Measurements from ENCODE around the gene RFX8. TPM values are rescaled to one million over a fixed set of nuclear protein-coding genes. Genes with fewer than 3 reads are reported as not detected.
A peak's percentile ranks its signal among the peaks of the same experiment; 100 is the strongest.

The RFX8 gene
- polyA plus RNA-seq, 2 donors = 0.08 TPM

- 35 to 62% methylated on average over 24 of the region's 24 CpGs for WGBS, 2 donors
These were observed 39.7 kb downstream of the RFX8 start for GRCh38 chr2:101435001-101435862.

DNA sequence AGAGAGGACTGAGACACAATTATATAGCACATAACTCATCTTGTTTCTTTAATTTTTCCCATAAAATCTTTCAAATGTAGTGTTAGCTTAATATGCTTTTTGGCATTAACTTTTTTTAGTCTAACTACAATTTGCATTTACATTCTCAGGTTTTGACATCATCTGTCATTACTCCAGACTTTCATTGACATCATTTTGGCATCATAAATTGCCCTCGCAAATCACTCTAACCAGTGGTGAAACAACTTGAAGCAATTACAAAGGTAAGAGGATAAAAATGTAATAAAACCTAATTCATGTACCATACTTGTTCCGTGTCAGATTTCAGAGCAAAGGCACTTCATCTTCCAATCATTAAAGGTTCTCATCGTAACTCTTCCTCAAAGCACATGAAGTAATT lies 41.4 kb downstream of the RFX8 start:
- Histone ChIP-seq H3K4me1 (ENCODE audit: control insufficient read depth in 2 of 2, insufficient read depth in 2 of 2, low read length in 1 of 2) (peaks cover 0 to 2% of the 10 kb centered on the region in 2 donors), H3K27ac (ENCODE audit: low read depth in 2 of 2, low read length in 1 of 2) (no peak overlapping the region), H3K4me3 (ENCODE audit: low read depth in 1 of 2, low read length in 2 of 2) (no peak overlapping the region), H3K36me3 (ENCODE audit: control insufficient read depth in 2 of 2, insufficient read depth in 2 of 2, low read length in 1 of 2) (no peaks in the 10 kb centered on the region), H3K9me3 (ENCODE audit: control insufficient read depth in 2 of 2, insufficient read depth in 1 of 2, low read depth in 1 of 2, low read length in 1 of 2) (no peaks in the 10 kb centered on the region), H3K27me3 (ENCODE audit: control insufficient read depth in 1 of 2, insufficient read depth in 2 of 2, low read length in 2 of 2) (no peaks in the 10 kb centered on the region)
- WGBS, 2 donors = 86 to 90% methylated on average over 3 of the region's 3 CpGs

More at GRCh38 chr2:101435001-101435862, 39.7 kb downstream of the RFX8 start:
- Histone ChIP-seq H3K4me3 (ENCODE audit: low read depth in 1 of 2, low read length in 2 of 2) (peak overlapping the region; percentile 5 to 16), H3K27ac (ENCODE audit: low read depth in 2 of 2, low read length in 1 of 2) (no peak overlapping the region), H3K36me3 (ENCODE audit: control insufficient read depth in 2 of 2, insufficient read depth in 2 of 2, low read length in 1 of 2) (no peaks in the 10 kb centered on the region), H3K9me3 (ENCODE audit: control insufficient read depth in 2 of 2, insufficient read depth in 1 of 2, low read depth in 1 of 2, low read length in 1 of 2) (no peaks in the 10 kb centered on the region), H3K27me3 (ENCODE audit: control insufficient read depth in 1 of 2, insufficient read depth in 2 of 2, low read length in 2 of 2) (no peaks in the 10 kb centered on the region), H3K4me1 (ENCODE audit: control insufficient read depth in 2 of 2, insufficient read depth in 2 of 2, low read length in 1 of 2) (peaks cover 0 to 2% of the 10 kb centered on the region in 2 donors)

DNA sequence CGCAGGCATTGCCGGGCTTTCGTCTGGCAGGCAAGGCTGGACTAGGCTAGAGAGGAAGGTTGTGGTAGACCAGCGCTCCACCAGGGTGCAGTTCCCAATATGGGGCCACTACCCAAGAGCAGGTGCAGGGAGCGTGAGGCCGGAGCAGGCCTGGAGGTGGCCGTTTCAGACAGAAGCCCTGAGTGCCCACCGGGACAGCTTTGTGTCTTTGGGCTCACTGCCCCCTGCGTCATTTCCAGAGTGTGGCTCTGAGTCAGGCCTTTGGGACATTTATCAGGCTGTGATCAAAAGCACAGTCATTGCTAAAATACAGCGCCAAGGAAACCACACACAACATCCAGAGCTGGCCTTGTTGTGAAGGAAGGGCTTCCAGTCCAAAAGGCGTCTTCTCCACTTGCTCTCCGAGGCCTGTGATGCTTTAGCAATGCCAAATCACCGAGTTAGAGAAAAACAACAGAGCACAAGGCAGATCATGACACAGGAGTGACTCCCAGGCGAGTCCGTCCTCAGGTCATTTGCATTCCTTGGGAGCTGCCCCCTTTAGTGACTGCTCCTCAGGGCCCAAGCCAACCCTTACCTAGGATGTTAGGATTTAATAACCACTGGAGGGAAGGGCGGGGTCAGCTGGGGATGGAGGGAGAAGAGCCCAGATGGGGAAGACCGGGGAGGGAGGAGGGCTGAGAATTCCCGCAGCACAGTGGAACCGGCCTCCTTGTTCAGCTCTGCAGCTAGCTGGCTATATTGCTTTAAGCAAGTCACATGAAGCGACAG lies 42.3 kb downstream of the RFX8 start:
- Histone ChIP-seq H3K27ac (ENCODE audit: low read depth in 2 of 2, low read length in 1 of 2) (no peak overlapping the region), H3K4me3 (ENCODE audit: low read depth in 1 of 2, low read length in 2 of 2) (no peak overlapping the region), H3K36me3 (ENCODE audit: control insufficient read depth in 2 of 2, insufficient read depth in 2 of 2, low read length in 1 of 2) (no peaks in the 10 kb centered on the region), H3K27me3 (ENCODE audit: control insufficient read depth in 1 of 2, insufficient read depth in 2 of 2, low read length in 2 of 2) (no peaks in the 10 kb centered on the region), H3K4me1 (ENCODE audit: control insufficient read depth in 2 of 2, insufficient read depth in 2 of 2, low read length in 1 of 2) (peaks cover 0 to 2% of the 10 kb centered on the region in 2 donors), H3K9me3 (ENCODE audit: control insufficient read depth in 2 of 2, insufficient read depth in 1 of 2, low read depth in 1 of 2, low read length in 1 of 2) (no peaks in the 10 kb centered on the region)
- 84% methylated on average over 20 of the region's 20 CpGs for WGBS, 2 donors

DNA sequence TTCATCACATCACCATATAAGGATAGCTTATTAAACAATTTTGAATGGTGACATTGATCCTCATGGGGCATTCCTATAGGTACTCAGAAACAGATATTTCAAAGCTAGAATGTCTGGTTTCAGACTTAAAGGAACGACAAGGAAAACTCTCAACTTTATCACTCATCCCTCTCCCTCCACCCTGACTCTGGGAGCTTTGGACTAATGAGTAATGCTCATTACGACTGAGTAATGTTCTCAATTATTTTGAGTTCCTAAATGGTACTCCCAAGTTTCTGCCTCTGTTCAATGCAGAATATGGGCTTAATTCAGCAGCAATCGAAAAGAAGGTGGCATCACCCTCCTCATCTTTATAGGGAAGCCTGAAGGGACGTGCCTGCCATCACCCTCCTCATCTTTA lies 43.4 kb downstream of the RFX8 start:
- Histone ChIP-seq H3K27ac (ENCODE audit: low read depth in 2 of 2, low read length in 1 of 2) (no peak overlapping the region), H3K4me3 (ENCODE audit: low read depth in 1 of 2, low read length in 2 of 2) (no peak overlapping the region), H3K4me1 (ENCODE audit: control insufficient read depth in 2 of 2, insufficient read depth in 2 of 2, low read length in 1 of 2) (peaks cover 0 to 2% of the 10 kb centered on the region in 2 donors), H3K27me3 (ENCODE audit: control insufficient read depth in 1 of 2, insufficient read depth in 2 of 2, low read length in 2 of 2) (no peaks in the 10 kb centered on the region), H3K9me3 (ENCODE audit: control insufficient read depth in 2 of 2, insufficient read depth in 1 of 2, low read depth in 1 of 2, low read length in 1 of 2) (no peaks in the 10 kb centered on the region), H3K36me3 (ENCODE audit: control insufficient read depth in 2 of 2, insufficient read depth in 2 of 2, low read length in 1 of 2) (no peaks in the 10 kb centered on the region)
- 87 to 88% methylated on average over 4 of the region's 4 CpGs for WGBS, 2 donors

DNA sequence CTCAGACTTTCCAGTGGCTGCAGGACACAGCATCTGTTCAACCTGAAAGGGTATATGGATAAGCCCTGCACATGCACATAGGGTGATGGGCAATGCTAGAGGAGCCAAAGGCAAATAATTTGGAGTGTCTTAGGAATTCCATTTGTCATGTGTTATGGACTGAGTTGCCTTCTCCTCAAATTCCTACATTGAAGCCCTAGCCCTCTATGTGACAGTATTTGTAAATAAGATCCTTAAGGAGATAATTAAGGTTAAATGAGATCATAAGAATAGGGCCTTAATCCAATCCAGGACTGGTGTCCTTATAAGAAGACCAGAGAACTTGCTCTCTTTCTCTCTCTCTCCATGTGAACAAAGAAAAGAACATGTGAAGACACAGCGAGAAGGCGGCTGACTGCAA lies 44.8 kb downstream of the RFX8 start:
- H3K9me3 ChIP-seq (ENCODE audit: control insufficient read depth in 2 of 2, insufficient read depth in 1 of 2, low read depth in 1 of 2, low read length in 1 of 2) = no peaks in the 10 kb centered on the region
- no peak overlapping the region for H3K4me3 ChIP-seq (ENCODE audit: low read depth in 1 of 2, low read length in 2 of 2)
- 95 to 98% methylated on average over 2 of the region's 2 CpGs for WGBS, 2 donors
- H3K27me3 ChIP-seq (ENCODE audit: control insufficient read depth in 1 of 2, insufficient read depth in 2 of 2, low read length in 2 of 2) = no peaks in the 10 kb centered on the region
- H3K4me1 ChIP-seq (ENCODE audit: control insufficient read depth in 2 of 2, insufficient read depth in 2 of 2, low read length in 1 of 2) = no peaks in the 10 kb centered on the region
- H3K27ac ChIP-seq (ENCODE audit: low read depth in 2 of 2, low read length in 1 of 2) = no peak overlapping the region
- no peaks in the 10 kb centered on the region for H3K36me3 ChIP-seq (ENCODE audit: control insufficient read depth in 2 of 2, insufficient read depth in 2 of 2, low read length in 1 of 2)

DNA sequence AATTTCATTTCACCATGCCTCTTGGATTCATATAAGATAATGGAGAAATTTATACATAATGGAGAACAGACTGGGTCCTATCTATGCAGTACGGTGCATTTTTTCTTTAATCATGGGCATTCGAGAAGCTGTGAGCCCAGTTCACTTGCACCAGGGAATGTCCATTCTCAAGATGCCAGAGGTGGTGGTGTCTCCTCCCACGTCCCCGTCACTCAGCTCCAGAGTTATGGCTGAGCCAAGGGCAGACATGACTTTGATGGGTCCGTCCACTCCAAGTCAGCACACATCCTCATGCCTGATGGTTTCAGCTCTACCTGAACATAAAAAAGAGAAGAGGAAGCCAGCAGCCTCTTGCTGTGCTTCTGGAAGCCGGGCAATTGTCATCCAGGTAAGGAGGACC lies 45.5 kb downstream of the RFX8 start:
- Histone ChIP-seq H3K27me3 (ENCODE audit: control insufficient read depth in 1 of 2, insufficient read depth in 2 of 2, low read length in 2 of 2) (no peaks in the 10 kb centered on the region), H3K27ac (ENCODE audit: low read depth in 2 of 2, low read length in 1 of 2) (no peak overlapping the region), H3K4me3 (ENCODE audit: low read depth in 1 of 2, low read length in 2 of 2) (no peak overlapping the region), H3K4me1 (ENCODE audit: control insufficient read depth in 2 of 2, insufficient read depth in 2 of 2, low read length in 1 of 2) (no peaks in the 10 kb centered on the region), H3K36me3 (ENCODE audit: control insufficient read depth in 2 of 2, insufficient read depth in 2 of 2, low read length in 1 of 2) (no peaks in the 10 kb centered on the region), H3K9me3 (ENCODE audit: control insufficient read depth in 2 of 2, insufficient read depth in 1 of 2, low read depth in 1 of 2, low read length in 1 of 2) (no peaks in the 10 kb centered on the region)
- WGBS, 2 donors = 92% methylated on average over 6 of the region's 6 CpGs

DNA sequence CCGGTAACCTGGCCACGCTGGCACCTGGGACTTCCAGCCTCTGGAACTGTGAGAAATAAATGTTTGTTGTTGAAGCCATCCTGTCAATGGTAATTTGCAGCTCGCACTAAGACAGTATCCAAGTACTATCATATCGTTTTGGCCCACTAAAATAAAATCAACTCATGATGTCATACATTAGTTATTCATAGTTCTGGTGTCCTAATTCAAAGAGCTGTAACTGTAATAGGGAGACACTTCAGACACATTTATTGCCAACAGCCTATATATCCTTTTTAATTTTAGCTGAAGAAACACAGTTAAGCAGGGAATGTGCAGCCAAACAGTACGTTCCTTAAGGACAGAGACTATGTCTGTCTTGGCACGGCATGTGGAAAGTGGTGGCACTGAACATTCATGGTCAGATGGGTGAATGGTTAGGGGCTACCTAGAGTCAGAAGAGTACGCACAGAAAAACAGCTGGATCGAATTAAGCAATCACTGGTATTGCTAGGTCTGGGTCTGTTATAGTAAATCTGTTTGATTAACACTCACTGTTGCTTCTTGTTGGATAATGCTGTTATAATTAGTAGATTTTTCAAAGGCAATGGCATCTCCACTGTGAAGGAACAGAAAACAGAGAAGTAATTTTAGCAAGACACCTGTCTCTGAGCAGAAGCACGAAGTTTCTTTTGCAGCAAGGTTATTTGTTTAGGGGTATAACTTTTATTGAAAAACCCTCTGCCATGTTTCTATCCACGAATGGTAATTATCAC lies 46.3 kb downstream of the RFX8 start:
- no peak overlapping the region for H3K4me3 ChIP-seq (ENCODE audit: low read depth in 1 of 2, low read length in 2 of 2)
- H3K9me3 ChIP-seq (ENCODE audit: control insufficient read depth in 2 of 2, insufficient read depth in 1 of 2, low read depth in 1 of 2, low read length in 1 of 2) = no peaks in the 10 kb centered on the region
- WGBS, 2 donors = 77 to 78% methylated on average over 10 of the region's 10 CpGs
- no peaks in the 10 kb centered on the region for H3K27me3 ChIP-seq (ENCODE audit: control insufficient read depth in 1 of 2, insufficient read depth in 2 of 2, low read length in 2 of 2)
- H3K4me1 ChIP-seq (ENCODE audit: control insufficient read depth in 2 of 2, insufficient read depth in 2 of 2, low read length in 1 of 2) = no peaks in the 10 kb centered on the region
- no peak overlapping the region for H3K27ac ChIP-seq (ENCODE audit: low read depth in 2 of 2, low read length in 1 of 2)
- no peaks in the 10 kb centered on the region for H3K36me3 ChIP-seq (ENCODE audit: control insufficient read depth in 2 of 2, insufficient read depth in 2 of 2, low read length in 1 of 2)

GRCh38 chr2:101427743-101428142 lies 47.2 kb downstream of the RFX8 start:
- WGBS, 2 donors = 82 to 88% methylated on average over 13 of the region's 13 CpGs
- Histone ChIP-seq H3K9me3 (ENCODE audit: control insufficient read depth in 2 of 2, insufficient read depth in 1 of 2, low read depth in 1 of 2, low read length in 1 of 2) (no peaks in the 10 kb centered on the region), H3K27me3 (ENCODE audit: control insufficient read depth in 1 of 2, insufficient read depth in 2 of 2, low read length in 2 of 2) (no peaks in the 10 kb centered on the region), H3K36me3 (ENCODE audit: control insufficient read depth in 2 of 2, insufficient read depth in 2 of 2, low read length in 1 of 2) (no peaks in the 10 kb centered on the region), H3K4me1 (ENCODE audit: control insufficient read depth in 2 of 2, insufficient read depth in 2 of 2, low read length in 1 of 2) (no peaks in the 10 kb centered on the region), H3K4me3 (ENCODE audit: low read depth in 1 of 2, low read length in 2 of 2) (no peak overlapping the region), H3K27ac (ENCODE audit: low read depth in 2 of 2, low read length in 1 of 2) (no peak overlapping the region)

DNA sequence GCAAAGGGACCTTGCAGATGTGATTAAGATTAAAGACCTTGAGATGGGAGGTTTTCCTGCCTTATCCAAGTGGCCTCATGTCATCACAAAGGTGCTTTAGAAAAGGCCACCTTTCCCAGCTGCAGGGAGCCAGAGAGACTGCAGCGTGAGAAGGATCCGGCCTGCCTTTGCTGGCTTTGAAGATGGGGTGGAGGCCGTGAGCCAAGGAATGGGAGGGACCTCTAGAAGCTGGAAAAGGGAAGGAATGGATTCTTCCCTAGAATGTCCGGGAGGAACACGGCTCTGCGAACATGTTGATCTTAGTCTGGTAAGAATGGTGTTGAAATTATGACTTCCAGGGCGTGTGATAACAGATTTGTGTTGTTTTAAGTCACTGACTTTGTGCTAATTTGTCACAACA lies 47.7 kb downstream of the RFX8 start:
- H3K27me3 ChIP-seq (ENCODE audit: control insufficient read depth in 1 of 2, insufficient read depth in 2 of 2, low read length in 2 of 2) = no peaks in the 10 kb centered on the region
- H3K27ac ChIP-seq (ENCODE audit: low read depth in 2 of 2, low read length in 1 of 2) = no peak overlapping the region
- H3K9me3 ChIP-seq (ENCODE audit: control insufficient read depth in 2 of 2, insufficient read depth in 1 of 2, low read depth in 1 of 2, low read length in 1 of 2) = no peaks in the 10 kb centered on the region
- H3K4me3 ChIP-seq (ENCODE audit: low read depth in 1 of 2, low read length in 2 of 2) = no peak overlapping the region
- H3K36me3 ChIP-seq (ENCODE audit: control insufficient read depth in 2 of 2, insufficient read depth in 2 of 2, low read length in 1 of 2) = no peaks in the 10 kb centered on the region
- H3K4me1 ChIP-seq (ENCODE audit: control insufficient read depth in 2 of 2, insufficient read depth in 2 of 2, low read length in 1 of 2) = no peaks in the 10 kb centered on the region
- WGBS, 2 donors = 87 to 88% methylated on average over 7 of the region's 7 CpGs
